Fibroblast of lung (primary cell): ENCODE results near the gene HIVEP3. TPM values are rescaled to one million over a fixed set of nuclear protein-coding genes. Genes with fewer than 3 reads are reported as not detected.

ENCODE experiments used
- DNase-seq, 2 donors: peaks; one replicate each; pipeline versions ENCODE4 v3.0.0 to v3.0.0-alpha.2; 2010; ENCODE audit warnings: low read depth in 2 of 2
- H2AFZ ChIP-seq: 2 replicates; pipeline ENCODE4 v1.5.1; 2012; ENCODE audit warnings: low read length, control low read depth, inconsistent platforms
- H3K27ac ChIP-seq: 2 replicates; pipeline ENCODE4 v1.5.1; 2011; ENCODE audit warnings: low read length, control low read depth; ENCODE audit not compliant: insufficient read depth
- H3K27me3 ChIP-seq: 2 replicates; pipeline ENCODE4 v1.5.1; 2011; ENCODE audit warnings: mild to moderate bottlenecking, low read length; ENCODE audit not compliant: control insufficient read depth, insufficient read depth
- H3K36me3 ChIP-seq: 2 replicates; pipeline ENCODE4 v1.5.1; 2011; ENCODE audit warnings: low read length; ENCODE audit not compliant: control insufficient read depth, insufficient read depth
- H3K4me1 ChIP-seq: 2 replicates; pipeline ENCODE4 v1.5.1; 2011; ENCODE audit warnings: low read length; ENCODE audit not compliant: control insufficient read depth, insufficient read depth; ENCODE audit errors: extremely low read depth
- H3K4me2 ChIP-seq: 2 replicates; pipeline ENCODE4 v1.5.1; 2011; ENCODE audit warnings: low read length, control low read depth; ENCODE audit not compliant: insufficient read depth; ENCODE audit errors: extremely low read depth
- H3K4me3 ChIP-seq, 4 experiments: fragments of 200-600 bp in 1 of 4; sonication (generic) in 1 of 4; replicated peaks in 1 of 4; 2 replicates each; pipeline ENCODE4 v1.5.1; 2011 to 2016; ENCODE audit warnings: low read length in 4 of 4, low read depth in 3 of 4, mild to moderate bottlenecking in 3 of 4, control low read depth in 2 of 4, inconsistent platforms in 1 of 4, mixed read lengths in 1 of 4; ENCODE audit not compliant: insufficient read depth in 1 of 4; ENCODE audit errors: control extremely low read depth in 1 of 4
- H3K79me2 ChIP-seq: 2 replicates; pipeline ENCODE4 v1.5.1; 2012; ENCODE audit warnings: mild to moderate bottlenecking, low read length, inconsistent platforms; ENCODE audit not compliant: control insufficient read depth, insufficient read depth
- H3K9ac ChIP-seq: 2 replicates; pipeline ENCODE4 v1.5.1; 2011; ENCODE audit warnings: mild to moderate bottlenecking, low read length, control low read depth; ENCODE audit not compliant: insufficient read depth
- H3K9me3 ChIP-seq: 2 replicates; pipeline ENCODE4 v1.5.1; 2012; ENCODE audit warnings: low read depth, low read length; ENCODE audit not compliant: control insufficient read depth, insufficient read depth
- H4K20me1 ChIP-seq: 2 replicates; pipeline ENCODE4 v1.5.1; 2011; ENCODE audit warnings: low read length; ENCODE audit not compliant: control insufficient read depth, insufficient read depth; ENCODE audit errors: extremely low read depth
- EZH2 ChIP-seq: IDR thresholded peaks from 2 replicates; pipeline ENCODE4 v1.5.1; 2012; ENCODE audit warnings: low read length, control low read depth, mild to moderate bottlenecking; ENCODE audit errors: missing control alignments
- polyA plus RNA-seq, 2 donors: library from polyadenylated mRNA; depleted of rRNA in 1 of 2; stranded (reverse) in 1 of 2; unstranded in 1 of 2; fragments of >200 nt; gene quantifications; 2 replicates each; pipeline ENCODE4 v1.2.1, GENCODE V29; 2011 to 2012; ENCODE audit warnings: missing spikeins in 1 of 2
- total RNA-seq: library from RNA; depleted of rRNA; stranded (reverse); fragments of >200 nt; gene quantifications from 2 replicates; pipeline ENCODE4 v1.2.1, GENCODE V29; 2014
- TF ChIP-seq, protein P1 (sequence below), 2 donors: IDR thresholded peaks in 1 of 2; conservative IDR thresholded peaks in 1 of 2; 1 replicate in 1 of 2; 2 replicates in 1 of 2; pipeline ENCODE4 v1.5.1; 2011 to 2012; ENCODE audit warnings: low read length in 2 of 2, control low read depth in 1 of 2, inconsistent platforms in 1 of 2, low read depth in 1 of 2, mild to moderate bottlenecking in 1 of 2

The HIVEP3 gene
- total and polyA plus RNA-seq, 2 donors (not counting 1 experiment from before 2014, with no cell fraction given), result 0.83 to 3.2 TPM

GRCh38 chr1:41581216-41582003 lies 337.3 kb downstream of the HIVEP3 start:
- TF ChIP-seq, protein P1, sequence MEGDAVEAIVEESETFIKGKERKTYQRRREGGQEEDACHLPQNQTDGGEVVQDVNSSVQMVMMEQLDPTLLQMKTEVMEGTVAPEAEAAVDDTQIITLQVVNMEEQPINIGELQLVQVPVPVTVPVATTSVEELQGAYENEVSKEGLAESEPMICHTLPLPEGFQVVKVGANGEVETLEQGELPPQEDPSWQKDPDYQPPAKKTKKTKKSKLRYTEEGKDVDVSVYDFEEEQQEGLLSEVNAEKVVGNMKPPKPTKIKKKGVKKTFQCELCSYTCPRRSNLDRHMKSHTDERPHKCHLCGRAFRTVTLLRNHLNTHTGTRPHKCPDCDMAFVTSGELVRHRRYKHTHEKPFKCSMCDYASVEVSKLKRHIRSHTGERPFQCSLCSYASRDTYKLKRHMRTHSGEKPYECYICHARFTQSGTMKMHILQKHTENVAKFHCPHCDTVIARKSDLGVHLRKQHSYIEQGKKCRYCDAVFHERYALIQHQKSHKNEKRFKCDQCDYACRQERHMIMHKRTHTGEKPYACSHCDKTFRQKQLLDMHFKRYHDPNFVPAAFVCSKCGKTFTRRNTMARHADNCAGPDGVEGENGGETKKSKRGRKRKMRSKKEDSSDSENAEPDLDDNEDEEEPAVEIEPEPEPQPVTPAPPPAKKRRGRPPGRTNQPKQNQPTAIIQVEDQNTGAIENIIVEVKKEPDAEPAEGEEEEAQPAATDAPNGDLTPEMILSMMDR (conservative IDR thresholded peaks at IDR 0.05 in 1 of 2, IDR thresholded peaks at IDR 0.05 in 1 of 2; ENCODE audit: low read depth in 1 of 2, low read length in 2 of 2), result no peak
- no peak for TF ChIP-seq EZH2
- H4K20me1 ChIP-seq, result no peaks in the 10 kb centered on the region
- H3K36me3 ChIP-seq, result no peaks in the 10 kb centered on the region
- H3K27ac ChIP-seq, result no peak overlapping the region
- no peak overlapping the region for H3K4me3 ChIP-seq
- H3K27me3 ChIP-seq, result no peaks in the 10 kb centered on the region
- no peaks in the 10 kb centered on the region for H3K4me1 ChIP-seq
- DNase-seq, result no peak
- H3K9ac ChIP-seq, result no peak overlapping the region
- no peak overlapping the region for H2AFZ ChIP-seq
- H3K79me2 ChIP-seq, result no peaks in the 10 kb centered on the region
- no peaks in the 10 kb centered on the region for H3K9me3 ChIP-seq
- H3K4me2 ChIP-seq, result no peak overlapping the region

GRCh38 chr1:41580520-41581172 lies 338.1 kb downstream of the HIVEP3 start:
- no peak overlapping the region for H3K27ac ChIP-seq

GRCh38 chr1:41580021-41580420 lies 338.7 kb downstream of the HIVEP3 start:
- no peak for TF ChIP-seq EZH2
- TF ChIP-seq, protein P1 (conservative IDR thresholded peaks at IDR 0.05 in 1 of 2, IDR thresholded peaks at IDR 0.05 in 1 of 2; ENCODE audit: low read depth in 1 of 2, low read length in 2 of 2), result no peak
- H4K20me1 ChIP-seq, result no peaks in the 10 kb centered on the region
- H3K79me2 ChIP-seq, result no peaks in the 10 kb centered on the region
- H3K9ac ChIP-seq, result no peak overlapping the region
- H3K9me3 ChIP-seq, result no peaks in the 10 kb centered on the region
- H3K4me1 ChIP-seq, result no peaks in the 10 kb centered on the region
- DNase-seq, result no peak
- no peak overlapping the region for H2AFZ ChIP-seq
- H3K27me3 ChIP-seq, result no peaks in the 10 kb centered on the region
- H3K4me2 ChIP-seq, result no peak overlapping the region
- H3K4me3 ChIP-seq, result no peak overlapping the region
- H3K36me3 ChIP-seq, result no peaks in the 10 kb centered on the region
- no peak overlapping the region for H3K27ac ChIP-seq

More at GRCh38 chr1:41580520-41581172, 338.1 kb downstream of the HIVEP3 start:
- H3K9me3 ChIP-seq, result no peaks in the 10 kb centered on the region
- no peaks in the 10 kb centered on the region for H4K20me1 ChIP-seq
- H3K4me3 ChIP-seq, result no peak overlapping the region
- no peaks in the 10 kb centered on the region for H3K27me3 ChIP-seq
- no peak overlapping the region for H3K9ac ChIP-seq
- no peak overlapping the region for H3K4me2 ChIP-seq
- no peaks in the 10 kb centered on the region for H3K36me3 ChIP-seq
- no peaks in the 10 kb centered on the region for H3K4me1 ChIP-seq
- H3K79me2 ChIP-seq, result no peaks in the 10 kb centered on the region
- TF ChIP-seq, protein P1 (conservative IDR thresholded peaks at IDR 0.05 in 1 of 2, IDR thresholded peaks at IDR 0.05 in 1 of 2; ENCODE audit: low read depth in 1 of 2, low read length in 2 of 2), result no peak
- no peak for TF ChIP-seq EZH2
- DNase-seq, result no peak
- H2AFZ ChIP-seq, result no peak overlapping the region
